ENCODE measurements around the gene PATJ.

DNA sequence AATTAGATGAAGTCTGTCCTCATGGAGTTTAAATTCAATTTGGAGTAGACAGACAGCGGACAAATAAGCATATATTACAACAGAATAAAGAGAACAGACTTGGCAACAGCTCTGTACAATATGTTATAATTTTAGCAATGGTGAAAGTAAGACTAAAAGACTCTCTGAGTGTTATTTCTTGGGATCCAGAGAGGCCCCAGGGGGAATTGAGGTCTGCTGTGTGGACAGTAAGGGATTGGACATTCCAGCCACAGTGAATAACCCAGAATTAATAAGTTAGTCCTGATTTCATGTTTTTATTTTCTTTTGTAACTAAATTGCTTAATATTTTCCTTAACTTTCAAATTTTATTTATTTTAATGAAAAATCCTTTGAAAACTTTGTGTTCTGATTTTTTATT is 101.7 kb downstream of the PATJ start:
- TF ChIP-seq EZH2phosphoT487 (conservative IDR thresholded peaks at IDR 0.05; ENCODE audit: low read length): no peak
- TF ChIP-seq CTCF (IDR thresholded peaks at IDR 0.05; ENCODE audit: insufficient read depth, low read length, poor library complexity, severe bottlenecking): no peak

All from SU-DHL-6 (cell line).